ENCODE results near the gene PAGR1.
"Not testable (repeated sequence)": the region's sequence is repeated elsewhere in the genome, so short reads cannot be mapped to it uniquely, and the experiment has no call there.

Gene PAGR1

DNA sequence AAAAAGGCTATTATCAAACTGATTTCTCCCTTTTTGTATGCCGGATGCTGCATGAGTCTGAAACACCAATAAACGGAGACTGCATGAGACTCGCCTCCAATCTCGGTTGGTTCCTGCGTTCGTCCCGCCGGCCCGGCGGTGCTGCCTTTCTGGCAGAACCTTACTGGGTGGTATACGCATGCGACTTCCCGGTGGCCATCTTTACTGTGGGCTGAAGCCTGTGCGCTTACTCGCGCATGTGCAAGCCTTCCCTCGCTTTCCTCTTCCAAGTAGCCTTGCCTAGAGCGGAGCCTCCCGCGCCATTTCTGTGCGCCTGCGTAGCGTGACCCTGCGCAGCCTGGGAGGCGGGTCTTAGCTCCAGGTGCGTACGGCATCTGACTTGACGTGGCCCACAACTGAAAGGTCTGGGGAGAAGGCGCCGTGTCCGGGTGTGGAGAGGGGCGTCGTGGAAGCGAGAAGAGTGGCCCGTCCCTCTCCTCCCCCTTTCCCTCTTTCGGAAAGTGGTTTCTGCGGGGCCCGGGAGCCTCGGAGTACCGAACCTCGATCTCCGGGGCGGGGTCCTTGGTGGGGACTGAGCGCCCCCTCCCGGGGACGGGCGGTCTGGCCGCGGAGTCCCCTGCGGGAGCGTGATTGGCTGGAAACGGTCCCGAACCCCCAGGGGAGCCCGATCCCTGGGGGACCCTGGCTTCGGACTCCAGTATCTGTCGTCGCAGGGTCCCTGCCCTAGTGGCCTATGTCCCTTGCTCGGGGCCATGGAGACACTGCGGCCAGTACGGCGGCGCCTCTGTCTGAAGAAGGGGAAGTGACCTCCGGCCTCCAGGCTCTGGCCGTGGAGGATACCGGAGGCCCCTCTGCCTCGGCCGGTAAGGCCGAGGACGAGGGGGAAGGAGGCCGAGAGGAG lies at the start of gene PAGR1:
PAGR1 (plus strand) TSS at position 360 of the 901 bp plus-strand sequence; CDS start at position 734, 374 bp downstream.
- DNase-seq: peak; percentile 100

DNA sequence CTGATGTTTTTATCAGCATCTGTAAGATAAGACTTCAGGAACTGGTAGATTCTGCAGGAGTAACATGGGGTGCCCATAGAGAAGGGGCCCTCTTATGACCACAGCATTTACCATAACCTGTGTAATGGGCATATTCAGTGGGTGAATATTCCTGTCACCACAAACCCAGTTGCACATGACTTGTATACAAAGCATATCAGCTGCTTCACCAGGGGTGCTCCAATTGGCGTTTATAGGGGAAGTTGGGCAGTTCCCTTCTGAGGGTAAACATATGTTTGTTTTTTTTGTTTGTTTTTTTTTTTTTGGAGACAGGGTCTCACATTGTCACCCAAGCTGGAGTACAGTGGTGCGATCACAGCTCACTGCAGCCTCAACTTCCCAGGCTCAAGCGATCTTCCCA lies 49.4 kb upstream of the PAGR1 start:
- DNase-seq: no peak

DNA sequence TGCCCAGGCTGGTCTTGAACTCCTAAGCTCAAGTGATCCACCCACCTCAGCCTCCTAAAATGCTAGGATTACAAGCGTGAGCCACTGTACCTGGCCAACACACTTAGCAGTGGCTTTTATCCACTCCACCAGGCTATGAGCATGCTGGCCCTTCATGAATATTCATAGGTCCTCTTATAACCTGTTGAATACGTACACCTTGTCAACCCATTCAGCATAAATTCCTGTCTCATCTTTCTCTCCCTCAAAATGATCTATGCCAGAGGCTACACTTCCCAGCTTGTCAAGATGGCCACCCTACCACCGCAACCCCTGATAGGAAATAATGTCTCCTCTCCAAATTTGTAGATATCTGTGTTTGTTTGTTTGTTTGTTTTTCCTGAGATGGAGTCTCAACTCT lies 48.9 kb upstream of the PAGR1 start:
- DNase-seq: no peak

DNA sequence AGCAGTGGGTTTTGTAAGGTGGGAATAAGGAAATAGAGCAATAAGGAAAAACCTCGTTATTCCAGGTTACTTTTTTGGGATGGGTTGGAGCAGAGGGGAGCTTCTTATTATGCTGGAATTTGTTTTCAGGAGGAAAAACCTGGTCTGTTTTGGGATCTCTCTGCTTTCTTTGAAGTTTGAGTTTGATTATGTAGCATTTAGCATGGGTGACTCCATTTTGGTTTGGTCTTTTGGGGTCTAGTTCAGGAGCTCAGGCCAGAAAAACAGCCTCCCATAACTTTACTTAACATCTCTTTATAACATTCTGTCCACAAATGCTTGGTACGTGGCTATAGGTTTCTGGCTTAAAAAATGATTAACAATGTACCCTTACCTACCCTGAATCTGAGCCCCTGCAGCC lies 46.4 kb upstream of the PAGR1 start:
- no peak for DNase-seq

DNA sequence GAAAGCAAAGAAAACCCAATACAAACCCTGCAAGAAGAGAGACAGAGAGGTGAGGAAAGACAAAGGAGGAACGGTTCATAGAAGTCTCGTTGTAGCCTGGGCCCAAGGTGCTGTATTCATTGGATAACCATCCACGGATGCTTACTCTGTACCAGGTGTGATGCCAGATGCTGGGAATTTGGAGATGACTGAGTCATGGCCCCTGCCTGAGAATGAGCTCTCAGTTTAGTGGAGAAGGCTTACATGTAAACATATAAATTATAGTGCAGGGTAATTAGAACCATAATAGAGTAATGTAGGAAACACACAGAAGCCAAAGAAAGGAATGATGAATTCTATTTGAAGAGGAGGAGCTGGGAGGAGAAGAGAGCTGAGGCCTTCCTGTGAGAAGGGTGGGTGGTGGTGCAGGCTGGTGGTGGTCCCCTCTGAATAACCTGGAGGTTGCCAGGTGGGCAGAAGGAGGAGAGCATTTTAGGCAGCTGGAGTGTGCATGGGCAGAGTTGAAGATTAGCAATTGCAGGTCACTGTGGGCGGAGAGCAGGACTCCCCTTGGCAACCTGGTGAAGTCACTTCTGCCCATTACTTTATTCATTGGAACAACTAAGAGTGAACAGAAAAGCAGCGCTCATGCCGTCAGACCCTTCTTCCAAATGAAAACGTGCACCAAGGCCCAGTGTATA lies 45.6 kb upstream of the PAGR1 start:
- DNase-seq: peak; percentile 65

DNA sequence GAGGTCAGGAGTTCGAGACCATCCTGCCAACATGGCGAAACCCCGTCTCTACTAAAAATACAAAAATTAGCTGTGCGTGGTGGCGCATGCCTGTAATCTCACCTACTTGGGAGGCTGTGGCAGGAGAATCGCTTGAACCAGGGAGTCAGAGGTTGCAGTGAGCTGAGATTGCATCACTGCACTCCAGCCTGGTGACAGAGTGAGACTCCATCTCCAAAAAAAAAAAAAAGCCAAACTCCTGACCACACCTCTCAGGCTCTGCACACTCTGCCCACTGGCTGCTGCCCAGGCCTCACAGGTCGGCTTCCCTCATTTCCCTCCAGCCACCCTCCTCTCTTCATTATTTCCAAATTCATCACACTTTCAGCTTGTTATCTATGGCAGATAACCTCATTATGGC lies 43.6 kb upstream of the PAGR1 start:
- not testable (repeated sequence) for DNase-seq

DNA sequence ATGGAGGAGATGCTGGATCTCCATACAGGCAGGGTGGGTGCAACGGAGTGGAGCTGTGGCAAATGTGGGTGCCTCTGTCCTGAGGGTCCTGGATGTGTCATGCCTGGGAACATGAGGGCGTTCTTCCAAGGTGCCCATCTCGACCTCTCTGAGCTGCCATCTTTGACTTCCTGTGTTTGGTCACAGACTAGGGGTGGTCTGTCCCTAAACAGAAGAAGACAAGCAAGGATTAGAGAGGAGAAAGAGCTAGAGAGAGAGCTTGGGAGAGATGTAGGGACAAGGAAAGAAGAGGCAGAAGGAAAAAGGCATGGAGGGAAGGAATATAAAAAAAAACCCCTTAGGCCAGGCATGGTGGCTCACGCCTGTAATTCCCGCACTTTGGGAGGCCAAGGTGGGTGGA lies 41.2 kb upstream of the PAGR1 start:
- DNase-seq: no peak

DNA sequence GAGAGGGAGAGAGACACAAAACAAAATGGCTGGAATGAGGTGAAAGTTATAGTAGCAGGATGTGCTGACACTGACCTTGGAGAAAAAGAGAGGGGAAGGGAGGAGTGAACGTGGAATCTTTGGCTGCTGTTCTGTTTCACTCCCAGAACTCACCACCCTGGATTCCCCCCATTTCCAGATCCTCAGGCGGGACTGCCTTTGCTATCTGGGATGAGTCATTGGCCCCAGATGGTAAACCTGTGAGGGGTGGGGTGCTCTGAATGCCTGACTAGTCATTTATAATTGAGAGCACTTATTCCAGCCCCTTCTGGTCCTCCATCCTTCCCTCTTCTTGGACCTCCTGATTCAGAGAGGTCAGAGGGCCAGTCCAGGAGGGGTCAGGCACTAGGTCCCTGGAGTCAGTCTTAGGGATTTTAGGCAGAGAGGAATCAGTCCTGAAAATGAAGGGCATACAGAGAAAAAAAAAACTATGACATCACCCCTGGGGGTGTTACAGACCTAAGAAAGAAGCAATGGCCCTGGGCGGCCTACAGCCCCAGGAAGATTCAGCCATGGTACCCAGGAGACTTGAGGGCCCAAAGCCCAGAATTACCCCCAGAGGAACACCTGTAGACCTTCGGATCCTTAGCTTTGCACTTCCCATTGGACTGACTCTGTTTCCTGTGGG lies 40.1 kb upstream of the PAGR1 start:
- DNase-seq: peak; percentile 74

DNA sequence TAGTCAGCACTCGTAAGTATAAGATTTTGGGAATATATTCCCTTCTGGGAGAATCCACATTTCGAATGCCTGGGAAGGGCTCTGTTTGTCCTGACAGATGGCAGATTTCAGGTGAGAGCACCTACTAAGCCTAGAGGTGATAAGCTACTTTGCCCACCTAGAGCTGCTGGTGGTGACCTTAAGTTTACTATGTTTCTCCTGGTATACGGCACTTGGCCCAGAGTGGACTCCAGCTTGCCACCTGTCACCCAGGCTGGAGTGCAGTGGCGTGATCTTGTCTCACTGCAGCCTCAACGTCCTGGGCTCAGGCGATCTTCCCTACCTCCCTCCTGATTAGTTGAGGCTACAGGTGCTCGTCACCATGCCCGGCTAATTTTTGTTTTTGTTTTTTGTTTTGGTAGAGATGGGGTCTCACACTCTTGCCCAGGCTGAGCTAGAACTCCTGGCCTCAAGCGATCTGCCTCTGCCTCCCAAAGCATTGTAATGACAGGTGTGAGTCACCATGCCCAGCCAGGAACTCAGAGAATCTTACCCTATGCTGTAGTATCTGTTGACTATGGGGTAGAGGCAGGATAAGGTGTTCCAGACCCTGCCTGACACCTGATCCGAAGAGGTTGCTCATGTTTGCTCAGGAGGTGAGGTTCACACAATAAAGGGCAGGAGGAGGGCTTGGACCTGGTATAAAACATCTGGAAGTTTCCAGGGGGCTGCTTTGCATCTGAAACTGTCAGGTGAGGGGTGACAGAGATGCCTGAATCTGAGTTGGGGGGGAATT lies 38.2 kb upstream of the PAGR1 start, which contains the start of gene ZG16:
ZG16 (plus strand) TSS at position 681 of the 775 bp plus-strand sequence. CDS start 1,011 bp downstream, outside the sequence.
- peak; percentile 5 for DNase-seq

DNA sequence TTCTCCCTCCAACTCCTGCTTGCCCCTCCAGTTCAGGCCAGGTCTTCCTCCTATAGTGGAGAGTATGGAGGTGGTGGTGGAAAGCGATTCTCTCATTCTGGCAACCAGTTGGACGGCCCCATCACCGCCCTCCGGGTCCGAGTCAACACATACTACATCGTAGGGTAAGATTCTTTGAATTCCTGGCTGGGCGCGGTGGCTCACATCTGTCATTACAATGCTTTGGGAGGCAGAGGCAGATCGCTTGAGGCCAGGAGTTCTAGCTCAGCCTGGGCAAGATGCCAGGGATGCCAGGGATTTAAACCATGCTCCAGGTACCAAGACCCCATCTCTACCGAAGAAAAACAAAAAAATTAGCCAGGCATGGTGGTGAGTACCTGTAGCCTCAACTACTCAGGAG lies 36.5 kb upstream of the PAGR1 start:
- DNase-seq: no peak

DNA sequence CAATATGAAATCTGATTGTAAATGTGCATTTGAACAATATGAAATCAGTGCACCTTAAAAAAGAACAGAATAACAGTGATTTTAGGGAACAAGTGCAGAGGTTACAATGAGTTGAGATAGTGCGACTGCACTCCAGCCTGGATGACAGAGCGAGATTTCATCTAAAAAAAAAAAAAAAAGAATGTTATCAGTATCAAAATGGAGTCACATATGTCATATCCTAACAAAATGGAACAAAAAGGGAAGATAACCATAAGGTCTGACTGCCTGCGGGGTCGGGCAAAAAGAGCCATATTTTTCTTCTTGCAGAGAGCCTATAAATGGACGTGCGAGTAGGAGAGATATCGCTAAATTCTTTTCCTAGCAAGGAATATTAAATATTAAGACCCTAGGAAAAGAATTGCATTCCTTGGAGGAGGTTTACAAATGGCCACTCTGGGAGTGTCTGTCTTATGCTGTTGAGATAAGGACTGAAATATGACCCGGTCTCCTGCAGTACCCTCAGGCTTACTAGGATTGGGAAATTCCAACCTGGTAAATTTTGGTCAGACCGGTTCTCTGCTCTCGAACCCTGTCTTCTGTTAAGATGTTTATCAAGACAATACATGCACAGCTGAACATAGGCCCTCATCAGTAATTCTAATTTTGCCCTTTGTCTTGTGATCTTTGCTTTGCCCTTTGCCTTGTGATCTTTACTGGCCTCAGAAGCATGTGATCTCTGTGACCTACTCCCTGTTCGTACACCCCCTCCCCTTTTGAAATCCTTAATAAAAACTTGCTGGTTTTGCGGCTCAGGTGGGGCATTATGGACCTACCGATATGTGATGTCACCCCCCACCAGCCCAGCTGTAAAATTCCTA lies 32.6 kb upstream of the PAGR1 start:
- not testable (repeated sequence) for DNase-seq

DNA sequence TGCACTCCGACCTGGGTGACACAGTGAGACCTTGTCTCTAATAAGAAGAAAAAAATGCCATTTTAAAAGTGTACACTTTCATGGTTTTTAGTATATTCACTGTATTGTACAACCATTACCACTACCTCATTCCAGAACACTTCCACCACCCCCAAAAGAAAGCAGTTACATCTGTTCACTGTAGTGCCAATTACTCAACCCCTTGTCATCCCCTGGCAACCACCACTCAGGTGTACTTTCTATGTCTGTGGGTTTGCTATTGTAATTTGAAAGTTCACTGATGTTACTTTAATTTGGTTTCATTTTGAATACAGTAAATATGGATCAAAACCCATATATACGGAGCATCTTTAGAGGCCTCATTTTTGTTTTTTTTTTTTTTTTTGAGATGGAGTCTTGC lies 31.8 kb upstream of the PAGR1 start:
- no peak for DNase-seq

DNA sequence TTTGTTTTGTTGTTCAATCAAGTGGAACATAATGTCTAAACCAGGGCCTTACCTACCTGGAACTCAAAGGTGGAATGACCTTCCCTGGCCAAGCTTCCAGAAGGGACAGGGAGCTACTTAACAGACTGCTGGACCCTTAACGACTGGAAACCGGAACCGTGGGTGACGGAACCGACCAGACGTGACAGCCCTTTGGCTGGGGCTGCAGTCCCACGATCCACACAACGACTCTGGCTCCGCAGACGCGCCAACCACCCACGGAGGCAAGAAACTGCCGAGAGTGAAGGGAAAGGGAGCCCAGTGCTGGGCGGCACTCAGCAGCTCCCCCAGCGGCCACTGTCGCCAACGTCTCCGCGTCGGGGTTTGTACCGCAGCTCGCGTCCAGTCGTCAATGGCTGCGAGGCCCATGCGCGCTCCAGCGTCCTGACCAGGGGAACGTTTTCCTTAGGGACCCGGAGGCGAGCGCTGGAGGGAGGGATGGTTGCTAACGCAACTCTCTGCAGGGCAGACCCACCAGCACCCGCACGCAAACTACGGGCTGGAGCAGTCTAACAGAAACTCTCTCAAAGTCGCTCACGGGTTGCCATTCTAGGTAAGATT lies 31.0 kb upstream of the PAGR1 start:
- no peak for DNase-seq

DNA sequence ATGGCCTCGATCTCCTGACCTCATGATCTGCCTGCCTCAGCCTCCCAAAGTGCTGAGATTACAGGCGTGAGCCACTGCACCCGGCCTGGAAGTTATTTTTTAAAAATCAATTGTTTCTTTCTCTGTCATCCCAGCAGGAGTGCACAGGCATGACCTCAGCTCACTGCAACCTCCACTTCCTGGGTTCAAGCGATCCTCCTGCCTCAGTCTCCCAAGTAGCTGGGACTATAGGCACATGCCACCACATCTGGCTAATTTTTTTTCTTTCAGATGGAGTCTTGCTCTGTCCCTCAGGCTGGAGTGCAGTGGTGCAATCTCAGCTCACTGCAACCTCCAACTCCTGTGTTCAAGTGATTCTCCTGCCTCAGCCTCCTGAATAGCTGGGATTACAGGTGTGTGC lies 28.8 kb upstream of the PAGR1 start:
- DNase-seq: not testable (repeated sequence)

DNA sequence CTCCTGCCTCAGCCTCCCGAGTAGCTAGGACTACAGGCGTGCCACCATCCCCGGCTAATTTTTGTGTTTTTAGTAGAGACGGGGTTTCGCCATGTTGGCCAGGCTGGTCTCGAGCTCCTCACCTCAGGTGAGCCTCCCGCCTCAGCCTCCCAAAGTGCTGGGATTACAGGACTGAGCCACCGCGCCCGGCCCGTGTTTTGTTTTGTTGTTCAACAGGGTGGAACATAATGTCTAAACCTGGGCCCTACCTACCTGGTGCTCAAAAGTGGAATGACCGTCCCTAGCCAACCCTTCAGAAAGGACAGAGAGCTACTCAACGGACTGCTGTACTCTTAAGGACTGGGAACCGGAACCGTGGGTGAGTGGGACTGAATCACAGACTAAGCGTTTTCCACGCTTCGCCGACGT lies 26.2 kb upstream of the PAGR1 start:
- DNase-seq: no peak

DNA sequence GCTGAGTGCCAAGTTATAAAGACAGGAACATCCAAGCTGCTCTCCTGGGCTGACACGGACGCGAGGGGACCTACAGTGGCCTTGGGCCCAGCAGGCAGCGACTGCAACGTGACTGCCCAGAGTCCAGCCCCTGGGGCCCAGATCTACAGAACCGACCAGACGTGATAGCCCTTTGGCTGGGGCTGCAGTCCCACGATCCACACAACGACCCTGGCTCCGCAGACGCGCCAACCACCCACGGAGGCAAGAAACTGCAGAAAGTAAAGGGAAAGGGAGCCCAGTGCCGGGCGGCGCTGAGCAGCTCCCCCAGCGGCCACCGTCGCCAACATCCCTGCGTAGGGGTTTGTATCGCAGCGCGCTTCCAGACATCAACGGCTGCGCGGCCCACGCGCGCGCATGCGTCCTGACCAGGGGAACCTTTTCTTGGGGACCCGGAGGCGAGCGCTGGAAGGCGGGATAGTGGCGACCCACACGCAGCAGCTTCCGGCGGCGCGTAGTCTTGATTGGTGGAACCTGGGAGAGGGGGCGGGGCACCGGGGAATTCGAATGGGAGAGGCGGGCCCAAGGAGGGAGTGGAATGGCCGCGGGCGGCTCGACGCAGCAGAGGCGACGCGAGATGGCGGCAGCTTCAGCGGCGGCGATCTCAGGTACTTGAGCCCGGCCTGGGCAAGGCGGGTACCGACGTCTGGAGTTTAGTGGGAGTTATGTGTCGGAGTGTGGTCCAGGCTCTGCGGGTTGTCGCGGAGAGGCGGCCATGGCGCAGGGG lies 25.6 kb upstream of the PAGR1 start, which contains the start of gene KIF22:
KIF22 (plus strand) TSS at position 569 of the 766 bp plus-strand sequence; CDS start at position 578, 9 bp downstream.
- DNase-seq: peak; percentile 98

DNA sequence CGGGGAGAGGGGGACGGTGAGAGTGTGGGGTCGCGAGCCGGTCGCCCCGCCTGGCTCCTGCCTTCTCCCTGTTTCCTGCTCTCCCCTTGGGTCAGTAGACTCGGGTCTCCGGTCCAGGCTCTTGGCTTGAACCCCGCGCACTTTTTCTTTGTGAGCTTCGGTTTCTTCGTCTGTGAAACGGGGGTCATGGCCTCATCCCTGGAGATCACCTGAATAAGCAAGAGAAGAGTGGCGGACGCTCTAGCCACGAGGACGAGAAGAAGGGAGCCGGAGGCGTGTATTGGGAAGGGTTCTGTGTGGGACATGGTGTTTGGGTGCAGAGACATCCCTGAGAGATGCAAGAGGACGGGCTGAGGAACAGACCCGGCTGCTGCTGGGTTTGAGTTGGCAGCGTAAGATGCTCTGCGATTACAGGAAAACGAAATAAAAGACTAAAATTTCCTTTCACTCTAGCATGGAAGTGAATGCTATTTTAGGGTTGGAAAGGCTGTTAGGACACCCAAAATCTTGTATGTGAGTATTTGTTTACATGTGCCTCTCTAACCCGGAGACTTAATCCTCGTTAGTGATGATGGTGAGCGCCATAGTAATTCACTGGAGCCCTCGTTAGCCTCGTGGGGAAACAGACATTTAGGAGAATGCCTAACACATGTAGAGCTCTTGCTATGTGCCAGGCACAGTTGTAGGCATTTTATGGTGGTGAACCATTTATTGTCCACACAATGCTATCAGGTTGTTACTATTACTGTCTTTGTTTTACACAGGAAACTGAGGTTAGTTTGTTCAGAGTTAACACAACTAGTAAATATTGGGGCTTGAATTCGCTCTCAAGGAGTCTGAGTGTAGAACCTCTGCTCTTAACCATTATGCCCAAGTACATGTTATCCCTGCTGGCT lies 24.8 kb upstream of the PAGR1 start:
- DNase-seq: peak; percentile 55

DNA sequence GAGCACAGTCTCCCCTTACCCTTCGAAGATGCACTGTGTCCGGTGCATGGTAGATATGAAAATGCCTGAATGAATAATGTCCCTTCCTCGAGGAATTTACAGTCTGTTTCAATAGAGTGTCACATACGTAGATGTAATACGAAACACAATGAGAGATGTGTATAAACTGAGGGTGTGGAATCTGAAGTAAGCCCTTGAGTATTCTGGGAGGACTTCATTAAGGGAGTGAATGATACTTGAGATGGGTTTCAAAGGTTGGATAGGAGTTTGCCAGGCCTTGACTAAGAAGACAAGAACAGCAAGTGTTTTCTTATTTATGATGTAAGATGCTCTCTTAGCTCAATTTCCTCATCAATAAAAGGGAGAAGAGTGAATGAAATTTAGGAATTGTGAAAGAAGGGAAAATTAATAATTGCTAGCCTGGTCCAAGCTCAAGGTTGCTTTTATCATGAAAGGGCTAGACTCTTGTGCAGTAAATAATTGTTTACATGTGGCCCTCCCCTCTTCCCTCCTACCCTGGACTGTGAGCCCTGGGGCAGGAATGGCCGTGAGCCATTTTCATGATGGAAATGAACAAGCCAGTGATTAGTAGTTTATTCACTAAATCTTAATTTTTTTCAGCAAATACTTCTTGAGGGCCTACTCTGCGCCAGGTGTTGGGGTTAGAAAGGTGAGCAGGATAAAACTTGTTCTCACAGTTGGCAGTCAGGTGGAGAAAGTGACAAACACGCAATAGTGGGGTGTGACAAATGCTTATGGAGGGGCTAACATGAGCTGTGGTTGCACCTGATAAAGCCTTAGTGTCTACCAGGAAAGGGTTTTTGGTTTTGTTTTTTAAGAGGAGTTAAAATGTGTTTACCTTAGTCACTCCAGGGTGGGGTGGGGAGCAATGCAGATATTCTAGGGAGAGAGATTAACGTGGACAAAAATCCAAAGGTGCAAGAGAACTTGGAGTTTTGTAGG lies 23.8 kb upstream of the PAGR1 start:
- DNase-seq: no peak

Data from NCI-H2171 treated with DMSO at 0.1 percent for 48 hours (cell line).